Sigmoid colon (tissue), 4 donors: Measurements from ENCODE around the gene MYLK4.

Experiments
- CTCF ChIP-seq, 4 experiments: fragments of 450-650 bp in 3 of 4; fragments of 200-600 bp in 1 of 4; IDR thresholded peaks; one replicate each; pipeline ENCODE4 v1.5.1; 2016 to 2019; ENCODE audit warnings: antibody characterized with exemption in 4 of 4, mild to moderate bottlenecking in 3 of 4, moderate library complexity in 2 of 4
- EP300 ChIP-seq, 4 donors: sonication (generic); formaldehyde crosslinking; IDR thresholded peaks; one replicate each; pipeline ENCODE4 v1.6.1; 2017; ENCODE audit warnings: antibody characterized with exemption in 4 of 4
- POLR2A ChIP-seq, 2 donors: fragments of 450-650 bp; IDR thresholded peaks; one replicate each; pipeline ENCODE4 v1.6.1; 2016; ENCODE audit warnings: antibody characterized with exemption in 2 of 2, mild to moderate bottlenecking in 2 of 2, moderate library complexity in 2 of 2

- no peak for TF ChIP-seq CTCF (IDR thresholded peaks at IDR 0.05)
- no peak for TF ChIP-seq POLR2A (IDR thresholded peaks at IDR 0.05)
- no peak for TF ChIP-seq EP300 (IDR thresholded peaks at IDR 0.05)
Measured at GRCh38 chr6:2623295-2623694, 127.4 kb downstream of the MYLK4 start.
